Hindlimb muscle (tissue), 1 donor: Measurements from ENCODE around the gene FAM110A. TPM values are rescaled to one million over a fixed set of nuclear protein-coding genes. Genes with fewer than 3 reads are reported as not detected.
"Not testable (repeated sequence)": the region's sequence is repeated elsewhere in the genome, so short reads cannot be mapped to it uniquely, and the experiment has no call there.

Experiments used
- DNase-seq: peaks from one replicate; pipeline ENCODE4 v3.0.0-alpha.2; 2013
- polyA plus RNA-seq: library from polyadenylated mRNA; unstranded; fragments of 120-200 nt; gene quantifications from one replicate; pipeline ENCODE4 v1.2.1, GENCODE V29; 2013; ENCODE audit not compliant: insufficient read length

The FAM110A gene
- polyA plus RNA-seq, 1 donor: 24.3 TPM

- no peak for DNase-seq
These were observed 40.5 kb downstream of the FAM110A start for GRCh38 chr20:873875-874607.

- DNase-seq: no peak
These were observed 41.6 kb downstream of the FAM110A start for GRCh38 chr20:875115-875514.

GRCh38 chr20:877814-878213 lies 44.3 kb downstream of the FAM110A start:
- no peak for DNase-seq

GRCh38 chr20:878511-879307 lies 45.2 kb downstream of the FAM110A start:
- DNase-seq: no peak

GRCh38 chr20:879626-880025 lies 46.1 kb downstream of the FAM110A start:
- no peak for DNase-seq

- no peak for DNase-seq
These were observed 47.7 kb downstream of the FAM110A start for GRCh38 chr20:881051-881782.

- DNase-seq: no peak
These were observed 48.2 kb downstream of the FAM110A start for GRCh38 chr20:881783-882144.

- peak; percentile 17 for DNase-seq
These were observed 51.8 kb downstream of the FAM110A start for GRCh38 chr20:884983-885952.

GRCh38 chr20:887137-887536 lies 53.6 kb downstream of the FAM110A start:
- DNase-seq: no peak

GRCh38 chr20:888057-888456 lies 54.5 kb downstream of the FAM110A start:
- DNase-seq: no peak

GRCh38 chr20:889106-889505 lies 55.6 kb downstream of the FAM110A start:
- DNase-seq: no peak

GRCh38 chr20:889932-890463 lies 56.5 kb downstream of the FAM110A start:
- no peak for DNase-seq

GRCh38 chr20:890666-891057 lies 57.1 kb downstream of the FAM110A start:
- no peak for DNase-seq

GRCh38 chr20:891058-891705 lies 57.7 kb downstream of the FAM110A start:
- DNase-seq: no peak

GRCh38 chr20:891706-892080 lies 58.2 kb downstream of the FAM110A start:
- DNase-seq: no peak

- not testable (repeated sequence) for DNase-seq
These were observed 58.9 kb downstream of the FAM110A start for GRCh38 chr20:892371-892770.

Other genes starting within 250 kb of the FAM110A start
- 4.5 TPM for gene TCF15, start 223.4 kb upstream of the FAM110A start, polyA plus RNA-seq
- gene SRXN1, start 180.5 kb upstream of the FAM110A start, polyA plus RNA-seq: 7.5 TPM
- not detected for gene SCRT2, start 157.9 kb upstream of the FAM110A start, polyA plus RNA-seq
- gene SLC52A3, start 65.2 kb upstream of the FAM110A start, polyA plus RNA-seq: 0.61 TPM
- 0.18 TPM for gene ANGPT4, start 82.6 kb downstream of the FAM110A start, polyA plus RNA-seq
- gene RSPO4, start 168.6 kb downstream of the FAM110A start, polyA plus RNA-seq: 0.28 TPM